ENCODE results near the gene UPF2.

GRCh38 chr10:11875494-11876281 lies 166.9 kb downstream of the UPF2 start:
- TF ChIP-seq RARB (CRISPR knock-in tag; IDR thresholded peaks at IDR 0.05) (no peak), ARNTL (CRISPR knock-in tag; IDR thresholded peaks at IDR 0.05; ENCODE audit: borderline replicate concordance, low read depth) (no peak), ZC3H10 (CRISPR knock-in tag; IDR thresholded peaks at IDR 0.05) (no peak), TCF4 (CRISPR knock-in tag; IDR thresholded peaks at IDR 0.05; ENCODE audit: borderline replicate concordance) (no peak), ZNF565 (CRISPR knock-in tag; conservative IDR thresholded peaks at IDR 0.05; ENCODE audit: low read depth) (no peak), ZFP3 (CRISPR knock-in tag; IDR thresholded peaks at IDR 0.05) (no peak), PATZ1 (CRISPR knock-in tag; IDR thresholded peaks at IDR 0.05; ENCODE audit: borderline replicate concordance) (no peak), ZFP30 (CRISPR knock-in tag; IDR thresholded peaks at IDR 0.05) (no peak), ESRRG (CRISPR knock-in tag; IDR thresholded peaks at IDR 0.05) (no peak), GLIS3 (CRISPR knock-in tag; IDR thresholded peaks at IDR 0.05) (no peak), BACH2 (CRISPR knock-in tag; IDR thresholded peaks at IDR 0.05; ENCODE audit: borderline replicate concordance) (no peak)
- TF ChIP-seq, protein P1, sequence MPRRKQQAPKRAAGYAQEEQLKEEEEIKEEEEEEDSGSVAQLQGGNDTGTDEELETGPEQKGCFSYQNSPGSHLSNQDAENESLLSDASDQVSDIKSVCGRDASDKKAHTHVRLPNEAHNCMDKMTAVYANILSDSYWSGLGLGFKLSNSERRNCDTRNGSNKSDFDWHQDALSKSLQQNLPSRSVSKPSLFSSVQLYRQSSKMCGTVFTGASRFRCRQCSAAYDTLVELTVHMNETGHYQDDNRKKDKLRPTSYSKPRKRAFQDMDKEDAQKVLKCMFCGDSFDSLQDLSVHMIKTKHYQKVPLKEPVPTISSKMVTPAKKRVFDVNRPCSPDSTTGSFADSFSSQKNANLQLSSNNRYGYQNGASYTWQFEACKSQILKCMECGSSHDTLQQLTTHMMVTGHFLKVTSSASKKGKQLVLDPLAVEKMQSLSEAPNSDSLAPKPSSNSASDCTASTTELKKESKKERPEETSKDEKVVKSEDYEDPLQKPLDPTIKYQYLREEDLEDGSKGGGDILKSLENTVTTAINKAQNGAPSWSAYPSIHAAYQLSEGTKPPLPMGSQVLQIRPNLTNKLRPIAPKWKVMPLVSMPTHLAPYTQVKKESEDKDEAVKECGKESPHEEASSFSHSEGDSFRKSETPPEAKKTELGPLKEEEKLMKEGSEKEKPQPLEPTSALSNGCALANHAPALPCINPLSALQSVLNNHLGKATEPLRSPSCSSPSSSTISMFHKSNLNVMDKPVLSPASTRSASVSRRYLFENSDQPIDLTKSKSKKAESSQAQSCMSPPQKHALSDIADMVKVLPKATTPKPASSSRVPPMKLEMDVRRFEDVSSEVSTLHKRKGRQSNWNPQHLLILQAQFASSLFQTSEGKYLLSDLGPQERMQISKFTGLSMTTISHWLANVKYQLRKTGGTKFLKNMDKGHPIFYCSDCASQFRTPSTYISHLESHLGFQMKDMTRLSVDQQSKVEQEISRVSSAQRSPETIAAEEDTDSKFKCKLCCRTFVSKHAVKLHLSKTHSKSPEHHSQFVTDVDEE (CRISPR knock-in tag; IDR thresholded peaks at IDR 0.05) = no peak
